IMR-90 (cell line): ENCODE data around the gene MPRIP. TPM values are rescaled to one million over a fixed set of nuclear protein-coding genes. Genes with fewer than 3 reads are reported as not detected.

Experiments used
- ATAC-seq: fragments of 200-7000 bp; cut with Tn5 transposase; 2 replicates; pipeline ENCODE4 v1.9.1; 2020; ENCODE audit warnings: low read depth, mild to moderate bottlenecking, moderate library complexity
- BruUV-seq: library from RNA; stranded (reverse); fragments of 400-500 nt; replicated peaks from 2 replicates; lab custom pipeline; 2021; lab: Mats Ljungman, UMichigan
- CTCF ChIA-PET: fragments of 300-600 bp; formaldehyde crosslinking; extraction: SDS; loops from one replicate; lab custom pipeline; 2021; ENCODE audit warnings: antibody characterized with exemption; lab: Yijun Ruan, JAX
- POLR2A ChIA-PET: fragments of 300-600 bp; sonication (Branson Sonifier 250); formaldehyde crosslinking; loops from one replicate; lab custom pipeline; 2022; ENCODE audit warnings: antibody characterized with exemption; ENCODE audit not compliant: unreplicated experiment; lab: Charles Lee
- DNase-seq: peaks from one replicate; pipeline ENCODE4 v3.0.0; 2013
- H2AFZ ChIP-seq: replicated peaks from 2 replicates; pipeline ENCODE3; 2013; ENCODE audit warnings: low read length, mild to moderate bottlenecking; ENCODE audit not compliant: poor library complexity
- H2AK5ac ChIP-seq: 2 replicates; pipeline ENCODE4 v1.6.1; 2013; ENCODE audit warnings: low read depth, low read length, inconsistent platforms
- H2AK9ac ChIP-seq: replicated peaks from 2 replicates; pipeline ENCODE3; 2013; ENCODE audit warnings: mild to moderate bottlenecking, low read depth, low read length, moderate library complexity; ENCODE audit not compliant: poor library complexity
- H2BK120ac ChIP-seq: 2 replicates; pipeline ENCODE4 v1.6.1; 2013; ENCODE audit warnings: low read depth, low read length, inconsistent platforms
- H2BK15ac ChIP-seq: 3 replicates; pipeline ENCODE4 v1.6.1; 2013; ENCODE audit warnings: low read depth, low read length, inconsistent platforms
- H2BK20ac ChIP-seq: 2 replicates; pipeline ENCODE4 v1.6.1; 2013; ENCODE audit warnings: low read depth, mild to moderate bottlenecking, inconsistent platforms, low read length, moderate library complexity
- H2BK5ac ChIP-seq: 2 replicates; pipeline ENCODE4 v1.6.1; 2013; ENCODE audit warnings: mild to moderate bottlenecking, low read depth, low read length, inconsistent platforms; ENCODE audit not compliant: poor library complexity, severe bottlenecking
- H3K14ac ChIP-seq: replicated peaks from 2 replicates; pipeline ENCODE4 v1.6.1; 2013; ENCODE audit warnings: low read depth, low read length, inconsistent platforms
- H3K18ac ChIP-seq: 2 replicates; pipeline ENCODE4 v1.6.1; 2013; ENCODE audit warnings: low read depth, low read length, control low read depth
- H3K23ac ChIP-seq: 2 replicates; pipeline ENCODE4 v1.6.1; 2013; ENCODE audit warnings: low read depth, low read length, inconsistent platforms
- H3K27ac ChIP-seq: 2 replicates; pipeline ENCODE4 v1.5.1; 2013; ENCODE audit warnings: mild to moderate bottlenecking, control low read depth, low read length; ENCODE audit not compliant: insufficient read depth
- H3K27me3 ChIP-seq: 2 replicates; pipeline ENCODE4 v1.6.1; 2013; ENCODE audit warnings: low read length; ENCODE audit not compliant: control insufficient read depth, insufficient read depth
- H3K36me3 ChIP-seq: 2 replicates; pipeline ENCODE4 v1.6.1; 2013; ENCODE audit warnings: low read length, mixed read lengths; ENCODE audit not compliant: control insufficient read depth, insufficient read depth
- H3K4ac ChIP-seq: 2 replicates; pipeline ENCODE4 v1.6.1; 2013; ENCODE audit warnings: low read depth, low read length, inconsistent platforms
- H3K4me1 ChIP-seq: 2 replicates; pipeline ENCODE4 v1.6.1; 2013; ENCODE audit warnings: low read length, mixed read lengths; ENCODE audit not compliant: control insufficient read depth, insufficient read depth
- H3K4me2 ChIP-seq: 2 replicates; pipeline ENCODE4 v1.6.1; 2013; ENCODE audit warnings: low read depth, mild to moderate bottlenecking, control low read depth, low read length, moderate library complexity
- H3K4me3 ChIP-seq: 2 replicates; pipeline ENCODE4 v1.5.1; 2013; ENCODE audit warnings: low read depth, mild to moderate bottlenecking, control low read depth, low read length, moderate library complexity; ENCODE audit not compliant: insufficient read depth
- H3K56ac ChIP-seq: 2 replicates; pipeline ENCODE4 v1.6.1; 2013; ENCODE audit warnings: low read length, inconsistent platforms; ENCODE audit not compliant: insufficient read depth; ENCODE audit errors: extremely low read depth
- H3K79me1 ChIP-seq, 2 experiments: 2 replicates each; pipeline ENCODE4 v1.6.1; 2013; ENCODE audit warnings: low read length in 2 of 2, inconsistent platforms in 1 of 2, low read depth in 1 of 2
- H3K9ac ChIP-seq: 2 replicates; pipeline ENCODE4 v1.6.1; 2013; ENCODE audit warnings: low read depth, low read length, control low read depth
- H3K9me1 ChIP-seq: 2 replicates; pipeline ENCODE4 v1.6.1; 2013; ENCODE audit warnings: low read length, inconsistent platforms; ENCODE audit not compliant: insufficient read depth
- H3K9me3 ChIP-seq: 2 replicates; pipeline ENCODE4 v1.6.1; 2013; ENCODE audit warnings: low read length; ENCODE audit not compliant: control insufficient read depth, insufficient read depth
- H4K20me1 ChIP-seq: 2 replicates; pipeline ENCODE4 v1.6.1; 2013; ENCODE audit warnings: low read length, inconsistent platforms; ENCODE audit not compliant: insufficient read depth
- H4K5ac ChIP-seq: 2 replicates; pipeline ENCODE4 v1.6.1; 2013; ENCODE audit warnings: mild to moderate bottlenecking, low read depth, low read length, control low read depth
- H4K8ac ChIP-seq, 2 experiments: 2 replicates each; pipeline ENCODE4 v1.6.1; 2013; ENCODE audit warnings: low read depth in 2 of 2, low read length in 2 of 2, control low read depth in 1 of 2, inconsistent platforms in 1 of 2
- H4K91ac ChIP-seq: 2 replicates; pipeline ENCODE4 v1.6.1; 2013; ENCODE audit warnings: low read depth, low read length, inconsistent platforms; ENCODE audit not compliant: insufficient read depth
- BHLHE40 ChIP-seq: fragments of 150-350 bp; IDR thresholded peaks from 2 replicates; pipeline ENCODE4 v1.6.1; 2016; ENCODE audit warnings: mild to moderate bottlenecking, low read depth, low read length
- CEBPB ChIP-seq: IDR thresholded peaks from 2 replicates; pipeline ENCODE4 v1.6.1; 2012; ENCODE audit warnings: low read depth, low read length, improper control_type of control experiment
- CHD1 ChIP-seq: IDR thresholded peaks from 2 replicates; pipeline ENCODE4 v1.6.1; 2012; ENCODE audit warnings: low read depth, low read length, improper control_type of control experiment
- CTCF ChIP-seq: conservative IDR thresholded peaks from 2 replicates; pipeline ENCODE4 v1.5.1; 2012; ENCODE audit warnings: mild to moderate bottlenecking, low read depth, low read length, improper control_type of control experiment
- FOS ChIP-seq: fragments of 150-350 bp; IDR thresholded peaks from 2 replicates; pipeline ENCODE4 v1.6.1; 2016; ENCODE audit warnings: low read depth, low read length
- MAFK ChIP-seq: IDR thresholded peaks from 2 replicates; pipeline ENCODE4 v1.6.1; 2012; ENCODE audit warnings: low read depth, low read length, improper control_type of control experiment
- MAZ ChIP-seq: IDR thresholded peaks from 2 replicates; pipeline ENCODE4 v1.6.1; 2012; ENCODE audit warnings: low read depth, mild to moderate bottlenecking, low read length, improper control_type of control experiment, moderate library complexity, borderline replicate concordance
- MXI1 ChIP-seq: IDR thresholded peaks from 2 replicates; pipeline ENCODE4 v1.6.1; 2012; ENCODE audit warnings: low read depth, mild to moderate bottlenecking, low read length, moderate library complexity, borderline replicate concordance
- NFE2L2 ChIP-seq: fragments of 150-350 bp; IDR thresholded peaks from 2 replicates; pipeline ENCODE4 v1.6.1; 2016; ENCODE audit warnings: low read depth, mild to moderate bottlenecking, low read length
- POLR2A ChIP-seq: IDR thresholded peaks from 2 replicates; pipeline ENCODE4 v1.6.1; 2012; ENCODE audit warnings: mild to moderate bottlenecking, low read depth, low read length
- RAD21 ChIP-seq: IDR thresholded peaks from 2 replicates; pipeline ENCODE4 v1.6.1; 2012; ENCODE audit warnings: low read length, improper control_type of control experiment
- RCOR1 ChIP-seq: IDR thresholded peaks from 2 replicates; pipeline ENCODE4 v1.6.1; 2012; ENCODE audit warnings: mild to moderate bottlenecking, low read length, improper control_type of control experiment; ENCODE audit not compliant: insufficient replicate concordance
- RFX5 ChIP-seq: IDR thresholded peaks from 2 replicates; pipeline ENCODE4 v1.8.0; 2012; ENCODE audit warnings: low read depth, mild to moderate bottlenecking, low read length, moderate library complexity
- SMC3 ChIP-seq: fragments of 150-350 bp; IDR thresholded peaks from 2 replicates; pipeline ENCODE4 v1.6.1; 2016; ENCODE audit warnings: low read depth, mild to moderate bottlenecking, antibody characterized with exemption, low read length, moderate library complexity
- USF2 ChIP-seq: fragments of 150-350 bp; IDR thresholded peaks from 2 replicates; pipeline ENCODE4 v1.6.1; 2017; ENCODE audit warnings: mild to moderate bottlenecking, antibody characterized with exemption, low read length, low read depth
- WGBS, 2 experiments: methylation state at CpG; one replicate each; pipeline versions ENCODE4 v1.1.5 to v1.1.7; 2013; ENCODE audit warnings: missing lambda C conversion rate in 2 of 2; ENCODE audit not compliant: insufficient read length in 1 of 2; ENCODE audit errors: extremely low coverage in 2 of 2; 5-methylcytosine and 5-hydroxymethylcytosine counted together
- dilution Hi-C: fragments of 300-500 bp; cut with HindIII; formaldehyde crosslinking; loops from one replicate; pipeline ENCODE4 v1.14.3; 2018; ENCODE audit warnings: low sequenced_read_pairs; ENCODE audit not compliant: unreplicated experiment
- in situ Hi-C: fragments of 300-500 bp; cut with MboI; formaldehyde crosslinking; loops from 3 replicates; pipeline ENCODE4 v1.14.3; 2019; ENCODE audit warnings: low sequenced_read_pairs, inconsistent platforms, mixed read lengths
- intact Hi-C: fragments of 100-400 bp; cut with micrococcal nuclease; formaldehyde crosslinking; loops from 2 replicates; pipeline ENCODE4 v1.10.0; 2022
- polyA plus RNA-seq, 3 experiments: library from polyadenylated mRNA; depleted of rRNA; stranded (reverse); fragments of >200 nt; gene quantifications; 2 replicates each; pipeline ENCODE4 v1.2.3, GENCODE V29; 2012; ENCODE audit warnings: low replicate concordance in 1 of 3
- total RNA-seq: library from RNA; depleted of rRNA; stranded (reverse); fragments of >200 nt; gene quantifications from 2 replicates; pipeline ENCODE4 v1.2.3, GENCODE V29; 2012

MPRIP gene
- total and polyA plus RNA-seq, 2 of the 4 experiments (the other 2 are of a cell fraction), result 111 to 149 TPM

GRCh38 chr17:17030515-17031211 is 11.6 kb upstream of the MPRIP start:
- H2BK20ac ChIP-seq, result no peak overlapping the region
- H3K4ac ChIP-seq, result peak overlapping the region; percentile 60; the same call in 1 of the 2 replicates
- dilution Hi-C loops, result no loop called here
- 72% methylated on average over 3 of the region's 12 CpGs; no CpG with 5 or more reads in 1 of the 2 experiments for WGBS, 2 experiments
- H4K5ac ChIP-seq, result no peak overlapping the region
- ChIA-PET POLR2A (no interaction called here), CTCF (no interaction called here)
- no peaks in the 10 kb centered on the region for H4K20me1 ChIP-seq
- no TSS peak for BruUV-seq
- 0 out of 4 replicates have a peak overlapping the region, but pooled peaks of 1 of the 2 experiments have one; percentile 3 for H4K8ac ChIP-seq
- no peak overlapping the region for H2AFZ ChIP-seq
- no peak overlapping the region for H3K9ac ChIP-seq
- H3K27me3 ChIP-seq, result no peaks in the 10 kb centered on the region
- H3K4me2 ChIP-seq, result no peak overlapping the region
- H3K9me1 ChIP-seq, result peaks cover 17% of the 10 kb centered on the region
- ATAC-seq, result no peak
- TF ChIP-seq CTCF (no peak), POLR2A (no peak), CEBPB (no peak), BHLHE40 (no peak), NFE2L2 (no peak), SMC3 (no peak), USF2 (no peak), RFX5 (no peak), CHD1 (no peak), FOS (no peak), MAZ (no peak), RCOR1 (no peak), RAD21 (no peak), MAFK (no peak), MXI1 (no peak)
- H2AK5ac ChIP-seq, result peak overlapping the region; percentile 91
- 0 out of 3 replicates have a peak overlapping the region, but pooled peaks have one; percentile 32 for H2BK15ac ChIP-seq
- no peak overlapping the region for H3K14ac ChIP-seq
- no peak overlapping the region for H3K27ac ChIP-seq
- H2AK9ac ChIP-seq, result no peak overlapping the region
- in situ Hi-C loops, result no loop called here
- no peak overlapping the region for H4K91ac ChIP-seq
- H2BK5ac ChIP-seq, result peak overlapping the region; percentile 11
- no peak overlapping the region for H3K18ac ChIP-seq
- DNase-seq, result no peak
- H2BK120ac ChIP-seq, result no peak overlapping the region; the same call in 1 of the 2 replicates
- H3K4me1 ChIP-seq, result peaks cover 10% of the 10 kb centered on the region
- no peak overlapping the region for H3K4me3 ChIP-seq
- no peak overlapping the region for H3K23ac ChIP-seq
- intact Hi-C loops, result no loop called here
- no peaks in the 10 kb centered on the region for H3K9me3 ChIP-seq
- H3K56ac ChIP-seq, result no peak overlapping the region
- H3K79me1 ChIP-seq, result no peaks in the 10 kb centered on the region; a peak in 1 of 4 replicates
- no peaks in the 10 kb centered on the region for H3K36me3 ChIP-seq
